Measurements from ENCODE around the gene NIT2.

NIT2 gene, protein sequence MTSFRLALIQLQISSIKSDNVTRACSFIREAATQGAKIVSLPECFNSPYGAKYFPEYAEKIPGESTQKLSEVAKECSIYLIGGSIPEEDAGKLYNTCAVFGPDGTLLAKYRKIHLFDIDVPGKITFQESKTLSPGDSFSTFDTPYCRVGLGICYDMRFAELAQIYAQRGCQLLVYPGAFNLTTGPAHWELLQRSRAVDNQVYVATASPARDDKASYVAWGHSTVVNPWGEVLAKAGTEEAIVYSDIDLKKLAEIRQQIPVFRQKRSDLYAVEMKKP

DNA sequence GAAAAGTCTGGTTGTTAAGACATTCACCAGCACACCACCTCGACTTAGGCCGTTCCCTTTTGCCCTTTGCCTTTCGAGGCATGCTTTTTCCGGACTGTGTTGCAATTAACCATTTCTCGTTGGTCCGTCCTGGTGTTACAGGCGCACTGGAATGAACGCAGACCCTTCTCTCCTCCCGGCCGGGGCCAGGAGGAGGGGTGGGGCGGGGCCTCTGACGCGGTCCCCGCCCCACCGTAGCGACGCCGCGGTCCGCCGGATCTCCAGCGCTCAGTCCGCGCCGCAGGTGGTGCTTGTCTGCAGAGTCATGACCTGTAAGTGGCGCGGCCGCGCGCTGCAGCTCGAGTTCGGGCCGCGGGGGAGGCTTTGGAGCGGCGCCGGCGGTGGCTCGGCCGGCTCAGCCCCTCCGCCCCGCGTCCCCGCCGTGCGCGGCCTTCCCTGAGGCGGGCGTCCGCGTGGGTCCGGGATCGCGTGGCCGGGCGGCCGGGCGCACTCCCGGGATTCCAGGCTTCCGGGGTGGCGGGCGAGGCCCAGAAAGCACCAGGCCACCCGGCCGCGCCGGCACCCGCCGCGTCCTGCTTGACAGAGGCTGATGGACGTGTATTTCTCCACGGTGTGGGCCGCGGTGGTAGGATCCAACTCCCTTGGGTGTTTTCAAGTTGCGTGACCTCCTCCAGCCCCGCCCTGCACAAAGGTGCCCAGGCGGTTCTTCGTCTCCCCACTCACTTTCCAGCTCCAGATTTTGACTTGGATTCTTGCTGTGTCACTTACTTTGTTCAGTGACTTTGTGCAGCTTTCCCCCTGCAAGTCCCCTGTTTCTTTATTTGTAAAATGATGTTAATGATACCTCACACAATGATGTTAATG is at the start of gene NIT2:
NIT2 (plus strand) TSS at position 270 of the 864 bp plus-strand sequence; CDS start at position 305, 35 bp downstream.
- peak; percentile 95 for DNase-seq (ENCODE audit: low spot score)
- TF ChIP-seq, protein P1, sequence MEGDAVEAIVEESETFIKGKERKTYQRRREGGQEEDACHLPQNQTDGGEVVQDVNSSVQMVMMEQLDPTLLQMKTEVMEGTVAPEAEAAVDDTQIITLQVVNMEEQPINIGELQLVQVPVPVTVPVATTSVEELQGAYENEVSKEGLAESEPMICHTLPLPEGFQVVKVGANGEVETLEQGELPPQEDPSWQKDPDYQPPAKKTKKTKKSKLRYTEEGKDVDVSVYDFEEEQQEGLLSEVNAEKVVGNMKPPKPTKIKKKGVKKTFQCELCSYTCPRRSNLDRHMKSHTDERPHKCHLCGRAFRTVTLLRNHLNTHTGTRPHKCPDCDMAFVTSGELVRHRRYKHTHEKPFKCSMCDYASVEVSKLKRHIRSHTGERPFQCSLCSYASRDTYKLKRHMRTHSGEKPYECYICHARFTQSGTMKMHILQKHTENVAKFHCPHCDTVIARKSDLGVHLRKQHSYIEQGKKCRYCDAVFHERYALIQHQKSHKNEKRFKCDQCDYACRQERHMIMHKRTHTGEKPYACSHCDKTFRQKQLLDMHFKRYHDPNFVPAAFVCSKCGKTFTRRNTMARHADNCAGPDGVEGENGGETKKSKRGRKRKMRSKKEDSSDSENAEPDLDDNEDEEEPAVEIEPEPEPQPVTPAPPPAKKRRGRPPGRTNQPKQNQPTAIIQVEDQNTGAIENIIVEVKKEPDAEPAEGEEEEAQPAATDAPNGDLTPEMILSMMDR (IDR thresholded peaks at IDR 0.05; ENCODE audit: extremely low read depth, insufficient read depth, missing control alignments): peak; percentile 4
- in situ Hi-C loops (cut with MboI; ENCODE audit: low pct_unique_long_range_greater_than_20kb, low sequenced_read_pairs, unreplicated experiment): no loop called here

DNA sequence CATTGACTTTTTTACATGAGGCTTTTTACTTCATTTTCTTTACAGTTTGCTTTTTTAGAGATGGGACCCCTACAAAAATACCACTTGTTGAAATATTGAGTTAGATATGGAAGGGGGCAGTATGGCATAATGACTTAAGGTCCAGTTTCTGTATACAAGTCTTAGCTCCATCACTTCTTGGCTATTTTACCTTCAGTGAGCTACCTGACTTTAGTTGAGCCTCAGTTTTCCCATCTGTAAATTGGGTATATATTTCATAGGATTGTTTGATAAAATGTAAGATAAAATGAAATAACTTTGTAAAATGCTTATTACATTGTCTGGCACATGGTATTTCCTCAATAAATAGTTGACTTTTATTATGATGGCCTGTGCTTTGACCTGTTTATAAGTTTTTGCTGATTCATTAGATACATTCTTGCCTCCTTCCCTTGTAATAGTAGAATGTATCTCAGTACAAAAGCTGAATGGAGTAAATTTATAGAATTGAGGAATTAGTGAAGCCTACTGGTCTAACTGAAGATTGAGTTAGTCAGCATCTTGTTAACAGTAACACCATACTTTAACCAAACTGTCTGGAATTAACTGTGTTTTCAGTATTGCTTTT is 46.2 kb upstream of the NIT2 start:
- TF ChIP-seq, protein P1 (IDR thresholded peaks at IDR 0.05; ENCODE audit: extremely low read depth, insufficient read depth, missing control alignments): no peak
- DNase-seq (ENCODE audit: low spot score): no peak
- in situ Hi-C loops (cut with MboI; ENCODE audit: low pct_unique_long_range_greater_than_20kb, low sequenced_read_pairs, unreplicated experiment): no loop called here

DNA sequence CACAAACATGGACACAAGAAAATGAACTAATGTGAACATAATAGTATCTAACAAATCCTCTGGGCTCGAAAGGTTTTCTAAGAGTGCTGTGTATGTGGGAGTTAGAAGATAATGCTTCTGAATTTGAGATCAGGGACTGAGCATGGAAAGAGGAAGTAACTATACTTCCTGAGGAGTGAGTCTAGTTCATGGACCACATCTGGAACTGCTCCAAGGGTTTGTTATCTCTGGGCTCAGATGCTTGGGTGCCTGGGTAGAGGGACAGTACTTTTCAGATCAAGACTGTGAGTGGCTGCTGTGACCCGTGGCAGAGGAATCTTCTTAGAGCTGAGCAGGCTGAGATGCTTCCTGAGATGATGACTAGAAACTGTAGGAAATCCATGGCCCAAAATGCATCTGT is 45.2 kb upstream of the NIT2 start:
- in situ Hi-C loops (cut with MboI; ENCODE audit: low pct_unique_long_range_greater_than_20kb, low sequenced_read_pairs, unreplicated experiment): no loop called here
- DNase-seq (ENCODE audit: low spot score): no peak
- TF ChIP-seq, protein P1 (IDR thresholded peaks at IDR 0.05; ENCODE audit: extremely low read depth, insufficient read depth, missing control alignments): no peak

DNA sequence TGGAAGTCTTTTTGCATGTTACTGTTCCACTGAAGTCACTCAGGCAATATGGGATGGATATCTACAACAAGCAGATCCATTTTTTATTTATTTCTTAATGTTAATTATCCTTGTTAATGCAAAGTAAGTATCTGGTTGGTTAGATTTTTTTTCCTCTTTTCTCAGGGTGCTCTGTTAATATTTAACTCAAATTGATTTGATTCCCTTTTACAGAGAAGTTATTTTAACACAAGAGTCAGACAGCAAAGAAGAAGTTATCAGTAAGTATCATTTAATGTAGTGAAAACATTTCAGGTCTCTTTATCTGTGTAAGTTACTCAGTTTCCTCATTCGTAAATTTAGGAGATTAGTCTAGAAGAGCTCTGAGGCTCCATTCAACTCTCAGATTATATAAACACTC is 39.5 kb upstream of the NIT2 start:
- TF ChIP-seq, protein P1 (IDR thresholded peaks at IDR 0.05; ENCODE audit: extremely low read depth, insufficient read depth, missing control alignments): no peak
- in situ Hi-C loops (cut with MboI; ENCODE audit: low pct_unique_long_range_greater_than_20kb, low sequenced_read_pairs, unreplicated experiment): no loop called here

DNA sequence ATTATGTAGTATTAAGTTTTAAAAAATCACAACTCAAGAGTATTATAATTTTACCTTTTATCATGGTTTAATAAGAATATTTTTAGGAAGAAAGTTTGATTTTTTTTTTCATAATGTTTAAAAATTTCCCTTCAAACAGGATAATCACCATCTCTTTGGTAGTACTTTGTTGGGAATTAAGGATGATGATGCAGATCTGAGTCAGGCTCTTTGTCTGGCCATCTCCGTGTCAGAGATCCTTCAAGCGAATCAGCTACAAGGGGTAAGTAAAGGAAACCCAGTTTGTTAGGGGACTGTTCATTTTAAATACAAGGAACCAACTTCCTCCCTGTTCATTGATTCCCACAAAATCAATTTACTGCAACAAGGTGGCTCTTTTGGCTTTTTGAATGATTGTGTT is 36.8 kb upstream of the NIT2 start:
- TF ChIP-seq, protein P1 (IDR thresholded peaks at IDR 0.05; ENCODE audit: extremely low read depth, insufficient read depth, missing control alignments): no peak
- in situ Hi-C loops (cut with MboI; ENCODE audit: low pct_unique_long_range_greater_than_20kb, low sequenced_read_pairs, unreplicated experiment): no loop called here

More for the DNA sequence above, 39.5 kb upstream of the NIT2 start:
- DNase-seq (ENCODE audit: low spot score): no peak

DNA sequence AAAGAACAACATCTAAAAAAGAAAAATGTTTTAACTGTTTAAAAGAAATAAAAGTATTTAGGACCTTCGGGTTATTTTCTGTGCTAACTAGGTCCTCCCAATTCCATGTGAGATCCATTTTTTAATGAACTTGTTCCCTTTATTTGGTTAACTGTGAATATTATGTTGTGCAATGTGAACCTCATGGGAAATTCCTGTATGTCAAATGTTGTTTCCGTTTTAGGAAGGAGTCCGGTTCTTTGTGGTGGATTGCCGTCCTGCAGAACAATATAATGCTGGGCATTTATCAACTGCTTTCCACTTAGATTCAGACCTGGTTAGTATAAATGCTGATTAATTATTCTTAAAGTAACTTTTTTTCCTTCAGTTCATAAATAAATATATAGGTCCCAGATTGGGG is 35.5 kb upstream of the NIT2 start:
- in situ Hi-C loops (cut with MboI; ENCODE audit: low pct_unique_long_range_greater_than_20kb, low sequenced_read_pairs, unreplicated experiment): no loop called here
- TF ChIP-seq, protein P1 (IDR thresholded peaks at IDR 0.05; ENCODE audit: extremely low read depth, insufficient read depth, missing control alignments): no peak
- no peak for DNase-seq (ENCODE audit: low spot score)

More for the DNA sequence above, 36.8 kb upstream of the NIT2 start:
- no peak for DNase-seq (ENCODE audit: low spot score)

Measured in GM13977 (cell line).